ENCODE data around the gene PSMA3. TPM values are rescaled to one million over a fixed set of nuclear protein-coding genes. Genes with fewer than 3 reads are reported as not detected.

The PSMA3 gene
- total RNA-seq, 1 donor from 2014 or later: 83.3 TPM

DNA sequence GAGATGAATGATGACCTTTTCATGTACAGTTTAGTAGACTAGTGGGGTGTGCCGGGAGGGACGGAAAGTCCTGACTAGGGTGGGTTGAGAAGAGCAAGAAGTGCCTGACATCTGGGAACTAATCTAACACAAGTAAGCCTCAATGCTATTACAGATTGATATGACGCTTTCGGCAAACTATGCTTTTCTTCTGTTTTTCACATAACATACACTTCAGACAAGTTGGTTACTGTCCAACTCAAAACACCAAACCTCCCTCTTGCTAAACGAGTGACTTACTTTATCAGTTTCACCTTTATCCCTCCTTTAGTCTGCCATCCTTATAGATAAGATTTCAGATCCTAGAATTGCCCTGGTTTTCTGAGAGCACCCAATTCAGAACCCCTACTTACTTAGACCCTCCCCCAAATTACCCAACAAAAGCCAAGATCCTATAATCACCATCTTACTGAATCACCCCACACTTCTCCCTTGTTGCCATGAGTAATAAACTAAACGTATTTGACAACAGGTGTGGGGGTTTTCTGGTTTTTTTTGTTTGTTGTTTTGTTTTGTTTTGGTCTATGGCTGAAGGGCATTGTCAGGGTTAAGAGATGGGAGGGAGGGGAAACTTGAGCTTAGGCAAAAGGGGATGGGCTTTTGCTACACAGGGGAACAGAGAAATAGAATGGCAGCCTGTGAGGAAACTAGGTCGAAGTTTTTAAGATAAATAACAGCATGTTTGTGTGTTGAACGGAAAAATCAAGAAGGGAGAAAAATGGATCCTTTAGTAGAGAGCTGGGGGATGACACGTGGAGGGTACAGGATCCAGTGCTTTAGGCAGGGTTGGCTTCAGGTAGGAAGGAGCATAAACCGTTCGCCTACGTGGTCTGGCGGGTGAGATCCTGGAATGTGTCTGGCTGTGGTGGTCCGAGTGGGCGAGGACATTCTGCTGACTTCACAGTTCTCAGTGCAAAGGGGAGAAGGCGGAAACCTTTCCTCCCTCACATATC lies 6.1 kb upstream of the PSMA3 start:
- H3K27me3 ChIP-seq: no peaks in the 10 kb centered on the region
- H3K4me1 ChIP-seq: no peaks in the 10 kb centered on the region
- H3K4me3 ChIP-seq: peak overlapping the region; percentile 68 to 76
- DNase-seq (ENCODE audit: low spot score in 2 of 2): no peak
- no peaks in the 10 kb centered on the region for H3K36me3 ChIP-seq
- TF ChIP-seq, protein P1, sequence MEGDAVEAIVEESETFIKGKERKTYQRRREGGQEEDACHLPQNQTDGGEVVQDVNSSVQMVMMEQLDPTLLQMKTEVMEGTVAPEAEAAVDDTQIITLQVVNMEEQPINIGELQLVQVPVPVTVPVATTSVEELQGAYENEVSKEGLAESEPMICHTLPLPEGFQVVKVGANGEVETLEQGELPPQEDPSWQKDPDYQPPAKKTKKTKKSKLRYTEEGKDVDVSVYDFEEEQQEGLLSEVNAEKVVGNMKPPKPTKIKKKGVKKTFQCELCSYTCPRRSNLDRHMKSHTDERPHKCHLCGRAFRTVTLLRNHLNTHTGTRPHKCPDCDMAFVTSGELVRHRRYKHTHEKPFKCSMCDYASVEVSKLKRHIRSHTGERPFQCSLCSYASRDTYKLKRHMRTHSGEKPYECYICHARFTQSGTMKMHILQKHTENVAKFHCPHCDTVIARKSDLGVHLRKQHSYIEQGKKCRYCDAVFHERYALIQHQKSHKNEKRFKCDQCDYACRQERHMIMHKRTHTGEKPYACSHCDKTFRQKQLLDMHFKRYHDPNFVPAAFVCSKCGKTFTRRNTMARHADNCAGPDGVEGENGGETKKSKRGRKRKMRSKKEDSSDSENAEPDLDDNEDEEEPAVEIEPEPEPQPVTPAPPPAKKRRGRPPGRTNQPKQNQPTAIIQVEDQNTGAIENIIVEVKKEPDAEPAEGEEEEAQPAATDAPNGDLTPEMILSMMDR (IDR thresholded peaks at IDR 0.05): no peak
- no peaks in the 10 kb centered on the region for H3K9me3 ChIP-seq
- intact Hi-C loops (cut with DNase I): loop anchor here (5.0 kb wide), 1 partner anchor 846 kb away; the partner anchor contains the start of gene NAA30
- peak overlapping the region; percentile 79 to 86 for H3K27ac ChIP-seq

DNA sequence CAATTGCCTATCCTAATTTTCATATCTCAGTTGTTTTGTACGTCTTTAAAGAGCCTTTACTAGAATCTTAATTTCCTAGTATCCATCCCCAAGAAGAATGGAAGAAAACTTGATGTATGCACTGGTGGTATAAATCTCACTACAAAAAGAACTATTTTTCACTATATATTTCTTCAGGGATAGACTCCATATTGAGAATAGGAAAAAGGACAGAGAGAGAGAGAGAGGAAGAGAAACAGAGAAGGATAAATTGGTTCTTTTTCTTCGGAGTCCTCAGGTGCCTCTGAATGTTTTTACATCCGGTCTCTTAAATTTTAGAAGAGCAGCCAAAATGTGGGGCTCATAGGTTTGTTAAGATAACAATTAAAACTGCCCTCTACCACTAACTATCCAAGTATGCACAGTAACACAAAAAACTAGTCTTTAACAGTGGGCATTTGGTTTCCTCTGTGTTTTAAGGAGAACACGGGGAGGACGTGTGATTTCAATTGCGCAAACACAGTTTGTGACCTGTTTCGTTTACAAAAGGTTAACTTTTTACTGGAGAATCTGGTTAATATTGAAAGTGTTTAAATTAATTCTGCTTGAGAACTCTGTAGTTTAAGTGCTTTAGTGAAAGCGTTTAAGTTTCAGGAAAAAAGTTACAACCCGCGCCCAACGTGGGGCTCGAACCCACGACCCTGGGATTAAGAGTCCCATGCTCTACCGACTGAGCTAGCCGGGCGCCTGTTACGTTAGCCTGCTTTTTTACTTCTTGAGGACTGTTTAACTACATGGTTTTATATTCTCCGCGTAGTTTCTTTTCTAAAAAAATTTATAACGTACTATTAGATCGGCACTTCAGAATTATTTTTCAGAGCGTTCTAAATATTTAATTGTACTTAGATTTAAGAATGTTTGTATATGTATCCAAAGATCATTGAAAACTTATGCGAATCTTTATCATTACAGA lies 5.1 kb upstream of the PSMA3 start:
- intact Hi-C loops (cut with DNase I): loop anchor here (5.0 kb wide), 2 partner anchors 42 to 847 kb away; partner anchors contain the start of gene NAA30
- Histone ChIP-seq H3K36me3 (no peaks in the 10 kb centered on the region), H3K4me1 (no peaks in the 10 kb centered on the region), H3K9me3 (no peaks in the 10 kb centered on the region), H3K4me3 (peak overlapping the region; percentile 68 to 76), H3K27me3 (no peaks in the 10 kb centered on the region), H3K27ac (peak overlapping the region; percentile 79 to 86)
- TF ChIP-seq, protein P1 (IDR thresholded peaks at IDR 0.05): no peak
- peak; percentile 20 to 86 for DNase-seq (ENCODE audit: low spot score in 2 of 2)

DNA sequence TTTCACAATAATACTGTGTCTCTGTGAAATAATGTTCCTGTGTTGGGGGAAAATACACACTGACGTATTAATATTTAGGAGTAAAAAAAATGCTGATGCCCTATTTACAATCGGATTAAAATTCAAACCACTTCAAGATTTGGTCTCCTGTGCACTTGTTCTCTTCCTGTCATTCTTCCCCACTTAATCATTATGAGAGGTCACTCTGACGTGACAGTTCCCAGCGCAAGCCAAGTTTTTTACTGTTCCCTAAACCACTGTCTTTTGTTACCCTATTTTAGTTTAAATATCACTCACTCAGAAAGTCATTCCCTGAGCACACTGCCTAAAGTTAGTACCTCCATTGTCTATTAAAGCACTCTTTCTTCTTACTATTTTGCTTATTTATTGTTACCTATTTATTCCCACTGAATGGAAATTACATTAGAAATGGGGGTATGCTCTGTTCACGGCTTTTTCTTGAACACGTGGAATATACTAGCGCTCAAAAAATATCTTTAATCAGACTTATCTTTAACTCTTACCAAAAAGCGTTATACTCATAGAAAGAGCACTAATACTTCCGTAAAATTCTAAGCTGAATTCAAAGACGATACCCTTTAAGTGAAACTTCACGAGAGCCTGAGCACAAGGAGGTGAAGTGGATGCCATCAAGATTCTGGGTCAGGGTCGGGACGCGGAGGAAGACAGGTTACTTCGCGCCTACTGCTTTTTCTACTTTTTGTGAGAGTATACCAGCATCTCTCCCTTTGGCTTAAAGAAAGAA lies 670 bp upstream of the PSMA3 start:
- TF ChIP-seq, protein P1 (IDR thresholded peaks at IDR 0.05): no peak
- DNase-seq (ENCODE audit: low spot score in 2 of 2): no peak
- no peaks in the 10 kb centered on the region for H3K9me3 ChIP-seq
- H3K4me1 ChIP-seq: peaks cover 2 to 16% of the 10 kb centered on the region in 2 donors
- H3K4me3 ChIP-seq: peak overlapping the region; percentile 59 to 87
- H3K36me3 ChIP-seq: peaks cover 0 to 3% of the 10 kb centered on the region in 2 donors
- intact Hi-C loops (cut with DNase I): loop anchor here (1.0 to 5.0 kb wide), 2 partner anchors 47 to 53 kb away; no protein-coding TSS in a partner anchor
- H3K27ac ChIP-seq: peak overlapping the region; percentile 87 to 96
- no peaks in the 10 kb centered on the region for H3K27me3 ChIP-seq

DNA sequence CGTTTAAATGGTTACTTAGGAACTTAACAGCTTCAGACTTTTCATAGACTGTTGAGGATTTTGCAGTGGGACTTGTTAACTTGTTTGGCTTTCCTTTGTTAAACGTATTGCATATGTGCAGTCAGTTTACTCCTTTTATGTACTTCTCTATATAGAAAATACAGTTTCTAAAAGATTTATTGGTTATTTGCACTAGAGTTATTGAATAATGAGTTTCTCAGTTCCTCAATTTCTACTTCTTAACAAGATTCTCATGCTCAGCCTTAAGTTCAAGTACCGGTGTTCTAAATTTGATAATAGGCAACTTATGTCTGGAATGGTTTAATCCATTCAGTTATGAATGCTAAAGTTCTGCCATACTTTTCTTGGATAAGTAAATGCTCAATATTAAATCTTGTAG lies 919 bp downstream of the PSMA3 start:
- TF ChIP-seq, protein P1 (IDR thresholded peaks at IDR 0.05): no peak
- H3K27ac ChIP-seq: peak overlapping the region; percentile 87 to 96
- H3K4me3 ChIP-seq: peak overlapping the region; percentile 59 to 87
- H3K9me3 ChIP-seq: no peaks in the 10 kb centered on the region
- H3K27me3 ChIP-seq: no peaks in the 10 kb centered on the region
- H3K36me3 ChIP-seq: peaks cover 2 to 15% of the 10 kb centered on the region in 2 donors
- intact Hi-C loops (cut with DNase I): no loop called here
- H3K4me1 ChIP-seq: peaks cover 2 to 16% of the 10 kb centered on the region in 2 donors
- DNase-seq (ENCODE audit: low spot score in 2 of 2): no peak

All from ascending aorta (tissue), 2 donors.